Cardiac ventricle fibroblast (primary cell): ENCODE measurements around the gene SMAD4. TPM values are rescaled to one million over a fixed set of nuclear protein-coding genes. Genes with fewer than 3 reads are reported as not detected.

Experiments
- total RNA-seq: library from RNA; depleted of rRNA; stranded (reverse); fragments of >200 nt; gene quantifications from 2 replicates; pipeline ENCODE4 v1.2.3, GENCODE V29; 2015

SMAD4 gene
- 46.2 and 78.0 TPM in 2 replicates for total RNA-seq

DNA sequence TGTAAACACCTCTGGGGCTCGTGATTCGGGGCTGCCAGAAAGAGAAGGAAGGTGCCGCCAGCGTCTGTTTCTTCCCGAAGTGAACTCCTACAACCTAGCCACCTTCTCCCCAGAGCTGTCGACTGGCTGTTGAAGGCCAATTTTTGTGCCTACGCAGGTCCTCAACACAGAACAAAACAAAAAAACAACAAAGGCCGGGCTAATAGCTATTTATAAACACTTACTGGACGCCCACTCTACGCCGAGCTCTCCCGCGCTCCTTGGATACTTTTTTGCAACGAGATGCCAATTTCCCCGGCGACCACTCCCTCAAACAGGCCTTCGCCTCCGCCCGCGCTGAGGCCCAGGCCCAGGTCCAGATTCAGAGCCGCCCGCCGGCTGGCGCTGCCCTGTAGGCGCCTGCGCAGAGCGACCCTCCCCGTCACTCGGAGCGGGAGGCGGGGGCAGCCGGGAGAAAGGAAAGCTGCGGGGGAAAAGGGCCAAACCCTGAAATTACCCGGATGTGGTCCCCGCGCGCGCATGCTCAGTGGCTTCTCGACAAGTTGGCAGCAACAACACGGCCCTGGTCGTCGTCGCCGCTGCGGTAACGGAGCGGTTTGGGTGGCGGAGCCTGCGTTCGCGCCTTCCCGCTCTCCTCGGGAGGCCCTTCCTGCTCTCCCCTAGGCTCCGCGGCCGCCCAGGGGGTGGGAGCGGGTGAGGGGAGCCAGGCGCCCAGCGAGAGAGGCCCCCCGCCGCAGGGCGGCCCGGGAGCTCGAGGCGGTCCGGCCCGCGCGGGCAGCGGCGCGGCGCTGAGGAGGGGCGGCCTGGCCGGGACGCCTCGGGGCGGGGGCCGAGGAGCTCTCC is at the start of gene SMAD4:
Gene SMAD4, plus strand, starts transcription at position 520 of the 843 bp plus-strand sequence. CDS start 16,834 bp downstream, outside the sequence.

Other genes starting within 250 kb of the SMAD4 start
- gene MRO, start 210.2 kb upstream of the SMAD4 start, total RNA-seq, result 2.1 and 6.9 TPM in 2 replicates
- 19.0 and 20.0 TPM in 2 replicates for gene ME2, start 151.1 kb upstream of the SMAD4 start, total RNA-seq
- 4.2 and 7.9 TPM in 2 replicates for gene ELAC1, start 62.2 kb upstream of the SMAD4 start, total RNA-seq
- gene MEX3C, start 167.5 kb downstream of the SMAD4 start, total RNA-seq, result 25.8 and 27.0 TPM in 2 replicates